K562 (cell line): ENCODE results near the gene HTR3E. TPM values are rescaled to one million over a fixed set of nuclear protein-coding genes. Genes with fewer than 3 reads are reported as not detected.

Source experiments
- ATF2 ChIP-seq: sonication (generic); formaldehyde crosslinking; IDR thresholded peaks from 2 replicates; pipeline ENCODE4 v1.8.1; 2022; ENCODE audit warnings: missing genetic modification reagents
- CC2D1A ChIP-seq: fragments of 450-650 bp; IDR thresholded peaks from 2 replicates; pipeline ENCODE4 v1.6.1; 2017; ENCODE audit warnings: mild to moderate bottlenecking
- CTBP1 ChIP-seq: fragments of 450-650 bp; IDR thresholded peaks from 2 replicates; pipeline ENCODE4 v1.6.1; 2016; ENCODE audit warnings: borderline replicate concordance
- ELK3 ChIP-seq: fragments of 450-650 bp; formaldehyde crosslinking; IDR thresholded peaks from 2 replicates; pipeline ENCODE4 v1.4.0; 2020; ENCODE audit warnings: mild to moderate bottlenecking
- MAFG ChIP-seq: fragments of 450-650 bp; conservative IDR thresholded peaks from 2 replicates; pipeline ENCODE4 v1.6.1; 2016; ENCODE audit warnings: missing genetic modification characterization, missing compliant biosample characterization
- MTF1 ChIP-seq: fragments of 250-450 bp; sonication (Bioruptor Pico); IDR thresholded peaks from 2 replicates; pipeline ENCODE4 v1.9.0; 2021; ENCODE audit warnings: moderate library complexity, mild to moderate bottlenecking, inconsistent platforms, borderline replicate concordance
- NEUROD1 ChIP-seq: fragments of 150-350 bp; IDR thresholded peaks from 2 replicates; pipeline ENCODE4 v1.6.1; 2014; ENCODE audit warnings: borderline replicate concordance, low read length, low read depth; ENCODE audit not compliant: partially characterized antibody
- PHF8 ChIP-seq: fragments of 200-600 bp; sonication (generic); IDR thresholded peaks from 2 replicates; pipeline ENCODE4 v1.6.1; 2012; ENCODE audit warnings: mixed run types, mild to moderate bottlenecking, inconsistent platforms, low read length, moderate library complexity, borderline replicate concordance
- POLR2H ChIP-seq: IDR thresholded peaks from 2 replicates; pipeline ENCODE4 v1.6.1; 2016; ENCODE audit warnings: missing genetic modification characterization, low read depth, mild to moderate bottlenecking, control low read depth, missing compliant biosample characterization, moderate library complexity
- PRMT5 ChIP-seq: sonication (generic); formaldehyde crosslinking; IDR thresholded peaks from 2 replicates; pipeline ENCODE4 v1.5.0; 2020; ENCODE audit warnings: missing genetic modification reagents
- RBM14 ChIP-seq: fragments of 200-400 bp; formaldehyde crosslinking; IDR thresholded peaks from 2 replicates; pipeline ENCODE4 v1.6.1; 2018; ENCODE audit warnings: low read depth, mild to moderate bottlenecking, low read length, moderate library complexity, borderline replicate concordance; ENCODE audit not compliant: insufficient read depth
- SNRNP70 ChIP-seq: fragments of 200-400 bp; formaldehyde crosslinking; optimal IDR thresholded peaks from 2 replicates; pipeline ENCODE3; 2017; ENCODE audit warnings: low read depth, low read length
- SOX6 ChIP-seq: fragments of 450-650 bp; IDR thresholded peaks from 2 replicates; pipeline ENCODE4 v1.6.1; 2014; ENCODE audit warnings: mild to moderate bottlenecking
- U2AF1 ChIP-seq: fragments of 200-400 bp; formaldehyde crosslinking; optimal IDR thresholded peaks from 2 replicates; pipeline ENCODE3; 2017; ENCODE audit warnings: mild to moderate bottlenecking, low read depth, low read length, moderate library complexity
- ZNF232 ChIP-seq: sonication (generic); formaldehyde crosslinking; IDR thresholded peaks from 2 replicates; pipeline ENCODE4 v1.8.0; 2022; ENCODE audit warnings: mild to moderate bottlenecking, missing genetic modification reagents
- ZNF24 ChIP-seq: fragments of 450-650 bp; IDR thresholded peaks from 2 replicates; pipeline ENCODE4 v1.6.1; 2016
- ZNF518B ChIP-seq: fragments of 250-450 bp; sonication (Bioruptor Pico); IDR thresholded peaks from 2 replicates; pipeline ENCODE4 v1.5.0; 2021; ENCODE audit warnings: mild to moderate bottlenecking, moderate library complexity
- ZNF778 ChIP-seq: fragments of 450-650 bp; formaldehyde crosslinking; IDR thresholded peaks from 2 replicates; pipeline ENCODE4 v1.4.0; 2020; ENCODE audit warnings: mild to moderate bottlenecking, moderate library complexity
- ZSCAN32 ChIP-seq: fragments of 450-650 bp; formaldehyde crosslinking; IDR thresholded peaks from 2 replicates; pipeline ENCODE4 v1.4.0; 2020; ENCODE audit warnings: mild to moderate bottlenecking, moderate library complexity
- polyA plus RNA-seq, 8 experiments: library from polyadenylated mRNA; depleted of rRNA in 4 of 8; stranded (reverse) in 5 of 8; unstranded in 3 of 8; fragments of >200 nt; fragmentation: Nextera tagmentation in 2 of 8; fragmentation: Illumina TruSeq in 1 of 8; extraction: Ambion mirVana in 2 of 8; extraction: Trizol in 1 of 8; gene quantifications; 2 replicates each; pipeline versions ENCODE4 v1.2.1 to v1.2.3, GENCODE V29; 2011 to 2014; ENCODE audit warnings: inconsistent platforms in 1 of 8, missing spikeins in 1 of 8
- total RNA-seq, 7 experiments: library from RNA; depleted of rRNA in 6 of 7; stranded (reverse); fragments of >200 nt in 6 of 7; fragmentation: Illumina TruSeq in 2 of 7; extraction: Trizol in 2 of 7; gene quantifications; 2 replicates each; pipeline versions ENCODE4 v1.2.1 to v1.2.3, GENCODE V29; 2011 to 2021; ENCODE audit warnings: low replicate concordance in 1 of 7

HTR3E gene
- total and polyA plus RNA-seq, 9 of the 15 experiments (the other 6 are each of a cell fraction or from before 2014, with no cell fraction given): not detected

GRCh38 chr3:184135149-184135910 is 38.5 kb downstream of the HTR3E start, which contains the start of gene EIF2B5 (continued):
- TF ChIP-seq SOX6 (peak; percentile 68), ZNF778 (no peak), NEUROD1 (peak; percentile 85), ZSCAN32 (CRISPR knock-in tag) (no peak), PHF8 (peak; percentile 96), U2AF1 (no peak), CTBP1 (peak; percentile 66), ATF2 (CRISPR knock-in tag) (no peak), SNRNP70 (no peak), ELK3 (no peak), RBM14 (no peak), PRMT5 (CRISPR knock-in tag) (no peak; the same call in 1 of the 2 replicates), ZNF518B (CRISPR knock-in tag) (no peak), CC2D1A (no peak), ZNF232 (CRISPR knock-in tag) (no peak), MTF1 (CRISPR knock-in tag) (no peak), ZNF24 (no peak), POLR2H (tag) (peak; percentile 87), MAFG (no peak)
